Measurements from ENCODE around the gene DGKZ.

The DGKZ gene

GRCh38 chr11:46385169-46386004 lies 38.1 kb downstream of the DGKZ start:
- no peak overlapping the region for H3K4me3 ChIP-seq (ENCODE audit: low read depth, low read length)
- no peak for DNase-seq
- no peak overlapping the region for H3K27ac ChIP-seq
- peaks cover 9% of the 10 kb centered on the region for H3K27me3 ChIP-seq (replicated peaks)
- no peak for TF ChIP-seq CTCF (IDR thresholded peaks at IDR 0.05; ENCODE audit: low read depth, low read length, missing control alignments)
- no peaks in the 10 kb centered on the region for H3K36me3 ChIP-seq (replicated peaks)
- in situ Hi-C loops (cut with HindIII; ENCODE audit: low pct_ligation_motif_present, low sequenced_read_pairs) = no loop called here

GRCh38 chr11:46386005-46386578 lies 38.8 kb downstream of the DGKZ start:
- H3K4me3 ChIP-seq (ENCODE audit: low read depth, low read length) = no peak overlapping the region
- H3K27ac ChIP-seq = no peak overlapping the region
- no peak for TF ChIP-seq CTCF (IDR thresholded peaks at IDR 0.05; ENCODE audit: low read depth, low read length, missing control alignments)
- no peak for DNase-seq
- H3K36me3 ChIP-seq (replicated peaks) = no peaks in the 10 kb centered on the region
- in situ Hi-C loops (cut with HindIII; ENCODE audit: low pct_ligation_motif_present, low sequenced_read_pairs) = no loop called here
- H3K27me3 ChIP-seq (replicated peaks) = peaks cover 13% of the 10 kb centered on the region

- in situ Hi-C loops (cut with HindIII; ENCODE audit: low pct_ligation_motif_present, low sequenced_read_pairs) = no loop called here
- H3K4me3 ChIP-seq (ENCODE audit: low read depth, low read length) = no peak overlapping the region
- no peak overlapping the region for H3K27ac ChIP-seq
- H3K36me3 ChIP-seq (replicated peaks) = no peaks in the 10 kb centered on the region
- peaks cover 16% of the 10 kb centered on the region for H3K27me3 ChIP-seq (replicated peaks)
- no peak for DNase-seq
- TF ChIP-seq CTCF (IDR thresholded peaks at IDR 0.05; ENCODE audit: low read depth, low read length, missing control alignments) = no peak
These were observed 39.4 kb downstream of the DGKZ start for GRCh38 chr11:46386674-46387073.

GRCh38 chr11:46387456-46387855 lies 40.2 kb downstream of the DGKZ start:
- Histone ChIP-seq H3K27ac (no peak overlapping the region), H3K27me3 (replicated peaks) (peaks cover 16% of the 10 kb centered on the region), H3K36me3 (replicated peaks) (no peaks in the 10 kb centered on the region), H3K4me3 (ENCODE audit: low read depth, low read length) (no peak overlapping the region)
- TF ChIP-seq CTCF (IDR thresholded peaks at IDR 0.05; ENCODE audit: low read depth, low read length, missing control alignments) = no peak
- in situ Hi-C loops (cut with HindIII; ENCODE audit: low pct_ligation_motif_present, low sequenced_read_pairs) = no loop called here
- no peak for DNase-seq

GRCh38 chr11:46387919-46388618 lies 40.8 kb downstream of the DGKZ start:
- in situ Hi-C loops (cut with HindIII; ENCODE audit: low pct_ligation_motif_present, low sequenced_read_pairs) = no loop called here
- H3K36me3 ChIP-seq (replicated peaks) = no peaks in the 10 kb centered on the region
- no peak overlapping the region for H3K27ac ChIP-seq
- DNase-seq = no peak
- no peak overlapping the region for H3K4me3 ChIP-seq (ENCODE audit: low read depth, low read length)
- peaks cover 16% of the 10 kb centered on the region for H3K27me3 ChIP-seq (replicated peaks)
- no peak for TF ChIP-seq CTCF (IDR thresholded peaks at IDR 0.05; ENCODE audit: low read depth, low read length, missing control alignments)
